Gastrocnemius medialis (tissue), 4 donors: Measurements from ENCODE around the gene SIGLEC7. TPM values are rescaled to one million over a fixed set of nuclear protein-coding genes. Genes with fewer than 3 reads are reported as not detected.

Experiments
- ATAC-seq, 2 donors: fragments of 150-250 bp; one replicate each; pipeline ENCODE4 v1.9.1; 2016
- DNase-seq, 2 donors: peaks; one replicate each; pipeline ENCODE4 v3.0.0-alpha.2; 2019
- H3K27ac ChIP-seq, 4 donors: fragments of 200-600 bp; sonication (generic); 1 replicate in 1 of 4; 2 replicates in 3 of 4; pipeline ENCODE4 v1.5.1; 2016 to 2018; ENCODE audit warnings: mild to moderate bottlenecking in 2 of 4, moderate library complexity in 1 of 4
- H3K27me3 ChIP-seq, 3 donors: fragments of 200-600 bp; sonication (generic) in 2 of 3; 1 replicate in 1 of 3; 2 replicates in 2 of 3; pipeline versions ENCODE4 v1.5.1 to v1.6.0; 2016 to 2019; ENCODE audit warnings: mild to moderate bottlenecking in 1 of 3, moderate library complexity in 1 of 3
- H3K36me3 ChIP-seq, 2 donors: fragments of 200-600 bp; sonication (generic) in 1 of 2; one replicate each; pipeline ENCODE4 v1.5.1; 2017 to 2018
- H3K4me1 ChIP-seq, 2 donors: fragments of 200-600 bp; sonication (generic) in 1 of 2; one replicate each; pipeline ENCODE4 v1.5.1; 2016 to 2017; ENCODE audit warnings: mild to moderate bottlenecking in 2 of 2
- H3K4me3 ChIP-seq, 4 donors: fragments of 200-600 bp; sonication (generic) in 3 of 4; 1 replicate in 1 of 4; 2 replicates in 3 of 4; pipeline ENCODE4 v1.5.1; 2016 to 2019; ENCODE audit warnings: mild to moderate bottlenecking in 2 of 4
- H3K9me3 ChIP-seq, 3 donors: fragments of 200-600 bp; sonication (generic) in 2 of 3; 1 replicate in 1 of 3; 2 replicates in 2 of 3; pipeline ENCODE4 v1.5.1; 2016 to 2019
- CTCF ChIP-seq, 5 experiments: fragments of 450-650 bp in 3 of 5; fragments of 200-600 bp in 2 of 5; sonication (generic) in 2 of 5; IDR thresholded peaks in 4 of 5; conservative IDR thresholded peaks in 1 of 5; 1 replicate in 4 of 5; 2 replicates in 1 of 5; pipeline ENCODE4 v1.5.1; 2016 to 2019; ENCODE audit warnings: antibody characterized with exemption in 5 of 5, mild to moderate bottlenecking in 3 of 5, moderate library complexity in 3 of 5
- POLR2A ChIP-seq, 2 donors: fragments of 450-650 bp; IDR thresholded peaks; one replicate each; pipeline ENCODE4 v1.6.1; 2017; ENCODE audit warnings: antibody characterized with exemption in 2 of 2, mild to moderate bottlenecking in 2 of 2, moderate library complexity in 2 of 2
- in situ Hi-C, 4 donors: fragments of 200-750 bp; cut with MboI; loops; one replicate each; pipeline versions ENCODE4 v1.15.0 to v1.8.0; 2017; ENCODE audit warnings: low sequenced_read_pairs in 4 of 4
- intact Hi-C: fragments of 100-400 bp; cut with DNase I; formaldehyde crosslinking; loops from one replicate; pipeline ENCODE4 v1.15.1; 2023; ENCODE audit warnings: low total_unique reads
- total RNA-seq, 4 donors: library from RNA; depleted of rRNA; stranded (reverse); fragments of >200 nt; gene quantifications; one replicate each; pipeline versions ENCODE4 v1.1.0 to v1.2.3, GENCODE V29; 2016

SIGLEC7 gene
- total RNA-seq, 4 donors from 2014 or later: 0.13 to 0.97 (median 0.23) TPM; not detected in 1

- no peak overlapping the region for H3K27ac ChIP-seq
- TF ChIP-seq POLR2A (IDR thresholded peaks at IDR 0.05): no peak
- TF ChIP-seq CTCF (IDR thresholded peaks at IDR 0.05 in 4 of 5, conservative IDR thresholded peaks at IDR 0.05 in 1 of 5): no peak
- H3K4me3 ChIP-seq: no peak overlapping the region
- no peaks in the 10 kb centered on the region for H3K4me1 ChIP-seq
- no peak for DNase-seq
- ATAC-seq: no peak
- H3K9me3 ChIP-seq: no peaks in the 10 kb centered on the region
- in situ Hi-C loops: no loop called here
- intact Hi-C loops: no loop called here
- H3K27me3 ChIP-seq: no peaks in the 10 kb centered on the region
- H3K36me3 ChIP-seq: no peaks in the 10 kb centered on the region
Measured at GRCh38 chr19:51148580-51148979, 6.5 kb downstream of the SIGLEC7 start.

- H3K36me3 ChIP-seq: no peaks in the 10 kb centered on the region
- ATAC-seq: no peak
- no peak for TF ChIP-seq POLR2A (IDR thresholded peaks at IDR 0.05)
- in situ Hi-C loops (no loop called here), intact Hi-C loops (no loop called here)
- no peaks in the 10 kb centered on the region for H3K9me3 ChIP-seq
- no peaks in the 10 kb centered on the region for H3K4me1 ChIP-seq
- no peak overlapping the region for H3K4me3 ChIP-seq
- H3K27ac ChIP-seq: no peak overlapping the region
- no peaks in the 10 kb centered on the region for H3K27me3 ChIP-seq
- no peak for DNase-seq
Measured at GRCh38 chr19:51150627-51151026, 8.5 kb downstream of the SIGLEC7 start.

DNA sequence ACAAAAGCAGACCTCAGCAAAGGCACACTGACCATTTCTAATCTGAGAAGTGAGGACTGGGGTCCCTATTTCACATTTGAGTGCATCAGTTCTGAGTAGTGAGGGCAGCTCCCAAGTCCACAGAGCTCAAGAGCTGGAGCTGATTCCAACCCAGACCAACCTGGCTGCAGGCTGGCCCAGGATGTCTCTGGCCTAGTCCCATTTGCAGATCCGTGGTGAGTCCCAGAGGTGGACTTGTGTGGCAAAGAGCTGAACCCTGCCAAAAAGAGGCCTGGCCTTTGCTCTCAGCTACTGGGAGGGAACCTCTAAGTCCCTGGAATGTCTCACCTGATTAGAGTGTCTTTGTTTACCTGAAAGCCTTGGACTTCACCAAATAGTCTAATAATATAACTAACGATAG, 14.6 kb downstream of the SIGLEC7 start:
- Histone ChIP-seq H3K9me3 (no peaks in the 10 kb centered on the region), H3K27ac (no peak overlapping the region), H3K4me1 (no peaks in the 10 kb centered on the region), H3K36me3 (no peaks in the 10 kb centered on the region), H3K4me3 (no peak overlapping the region), H3K27me3 (no peaks in the 10 kb centered on the region)
- TF ChIP-seq POLR2A (IDR thresholded peaks at IDR 0.05) (no peak), CTCF (IDR thresholded peaks at IDR 0.05 in 4 of 5, conservative IDR thresholded peaks at IDR 0.05 in 1 of 5) (no peak)
- intact Hi-C loops: no loop called here
- in situ Hi-C loops: no loop called here
- no peak for DNase-seq
- no peak for ATAC-seq

DNA sequence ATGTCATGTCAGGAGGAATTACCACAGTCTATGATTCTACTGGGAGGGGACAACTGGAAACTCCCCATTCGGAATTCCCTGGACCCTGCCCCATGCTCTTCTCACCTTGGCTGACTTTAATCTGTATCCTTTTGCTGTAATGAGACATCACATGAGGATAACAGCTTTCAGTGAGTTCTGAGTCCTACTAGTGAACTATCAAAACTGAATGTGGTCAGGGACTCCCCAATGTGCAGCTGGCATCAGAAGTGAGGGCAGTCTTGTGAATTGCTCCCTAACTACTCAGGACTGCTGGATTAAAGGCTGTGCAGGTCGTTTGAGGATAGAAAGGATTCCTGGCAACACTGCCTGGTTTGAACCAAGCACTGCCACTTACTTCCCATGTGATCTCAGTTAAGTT, 15.2 kb downstream of the SIGLEC7 start:
- intact Hi-C loops: no loop called here
- no peaks in the 10 kb centered on the region for H3K27me3 ChIP-seq
- no peak overlapping the region for H3K4me3 ChIP-seq
- TF ChIP-seq CTCF (IDR thresholded peaks at IDR 0.05 in 4 of 5, conservative IDR thresholded peaks at IDR 0.05 in 1 of 5): no peak
- no peak for TF ChIP-seq POLR2A (IDR thresholded peaks at IDR 0.05)
- no peaks in the 10 kb centered on the region for H3K4me1 ChIP-seq
- H3K27ac ChIP-seq: no peak overlapping the region
- no peaks in the 10 kb centered on the region for H3K36me3 ChIP-seq
- in situ Hi-C loops: no loop called here
- ATAC-seq (no peak), DNase-seq (no peak)
- H3K9me3 ChIP-seq: no peaks in the 10 kb centered on the region

GRCh38 chr19:51158474-51159129, 16.5 kb downstream of the SIGLEC7 start:
- Histone ChIP-seq H3K4me3 (no peak overlapping the region), H3K36me3 (no peaks in the 10 kb centered on the region), H3K9me3 (no peaks in the 10 kb centered on the region), H3K4me1 (no peaks in the 10 kb centered on the region), H3K27ac (no peak overlapping the region), H3K27me3 (no peaks in the 10 kb centered on the region)
- in situ Hi-C loops: no loop called here
- no peak for DNase-seq
- peak in 2 of 5 experiments; percentile 27 to 32 for TF ChIP-seq CTCF (IDR thresholded peaks at IDR 0.05 in 4 of 5, conservative IDR thresholded peaks at IDR 0.05 in 1 of 5)
- no peak for TF ChIP-seq POLR2A (IDR thresholded peaks at IDR 0.05)
- no peak for ATAC-seq
- intact Hi-C loops: no loop called here
